K562 (cell line): ENCODE measurements around the gene DBNDD1. TPM values are rescaled to one million over a fixed set of nuclear protein-coding genes. Genes with fewer than 3 reads are reported as not detected.

ENCODE experiments used
- ADNP ChIP-seq: fragments of 200-800 bp; sonication (Bioruptor generic); IDR thresholded peaks from 2 replicates; pipeline ENCODE4 v1.6.1; 2016; ENCODE audit warnings: missing genetic modification characterization, missing compliant biosample characterization
- BRF1 ChIP-seq: IDR thresholded peaks from 3 replicates; pipeline ENCODE4 v1.6.1; 2011; ENCODE audit warnings: borderline replicate concordance, mild to moderate bottlenecking; ENCODE audit not compliant: insufficient read length; ENCODE audit errors: extremely low read depth
- CAMTA2 ChIP-seq: fragments of 250-450 bp; sonication (Bioruptor Pico); conservative IDR thresholded peaks from 2 replicates; pipeline ENCODE4 v1.5.1; 2022
- CCNT2 ChIP-seq: IDR thresholded peaks from 2 replicates; pipeline ENCODE4 v1.6.1; 2011; ENCODE audit warnings: borderline replicate concordance, low read depth, mild to moderate bottlenecking, moderate library complexity, mixed read lengths, low read length; ENCODE audit not compliant: insufficient read length; ENCODE audit errors: extremely low read depth
- CTBP1 ChIP-seq: fragments of 450-650 bp; IDR thresholded peaks from 2 replicates; pipeline ENCODE4 v1.6.1; 2016; ENCODE audit warnings: borderline replicate concordance
- GATAD2A ChIP-seq: fragments of 450-650 bp; IDR thresholded peaks from 2 replicates; pipeline ENCODE4 v1.6.1; 2017
- HDGF ChIP-seq: fragments of 450-650 bp; IDR thresholded peaks from 2 replicates; pipeline ENCODE4 v1.6.1; 2016
- KLF6 ChIP-seq: fragments of 250-450 bp; sonication (Bioruptor Pico); IDR thresholded peaks from 2 replicates; pipeline ENCODE4 v1.4.0; 2020; ENCODE audit warnings: mild to moderate bottlenecking, moderate library complexity, borderline replicate concordance
- MCM7 ChIP-seq, 2 experiments: fragments of 450-650 bp; IDR thresholded peaks; 2 replicates each; pipeline ENCODE4 v1.6.1; 2016 to 2018
- NELFE ChIP-seq: IDR thresholded peaks from 2 replicates; pipeline ENCODE4 v1.6.1; 2011; ENCODE audit warnings: mild to moderate bottlenecking; ENCODE audit not compliant: insufficient read depth, insufficient read length
- NR2C2 ChIP-seq, 2 experiments: fragments of 200-800 bp in 1 of 2; sonication (Bioruptor generic) in 1 of 2; sonication (generic) in 1 of 2; formaldehyde crosslinking in 1 of 2; IDR thresholded peaks; 2 replicates each; pipeline versions ENCODE4 v1.6.1 to v1.8.0; 2016 to 2022; ENCODE audit warnings: mild to moderate bottlenecking in 1 of 2, missing compliant biosample characterization in 1 of 2, missing genetic modification characterization in 1 of 2, missing genetic modification reagents in 1 of 2
- POLR2AphosphoS2 ChIP-seq: IDR thresholded peaks from 2 replicates; pipeline ENCODE4 v1.6.1; 2012; ENCODE audit warnings: low read length, improper control_type of control experiment
- RBM15 ChIP-seq: fragments of 200-400 bp; formaldehyde crosslinking; IDR thresholded peaks from 2 replicates; pipeline ENCODE4 v1.6.1; 2018; ENCODE audit warnings: mild to moderate bottlenecking, low read length, moderate library complexity; ENCODE audit not compliant: insufficient read depth
- SLC30A9 ChIP-seq: fragments of 250-450 bp; sonication (Bioruptor Pico); IDR thresholded peaks from 2 replicates; pipeline ENCODE4 v1.8.0; 2022; ENCODE audit warnings: mild to moderate bottlenecking, moderate library complexity
- SNAPC5 ChIP-seq: fragments of 250-450 bp; sonication (Bioruptor Pico); IDR thresholded peaks from 2 replicates; pipeline ENCODE4 v1.8.0; 2021; ENCODE audit warnings: moderate library complexity, mild to moderate bottlenecking, inconsistent platforms
- SP2 ChIP-seq: IDR thresholded peaks from 2 replicates; pipeline ENCODE4 v1.6.1; 2011; ENCODE audit warnings: mild to moderate bottlenecking, low read depth, low read length, moderate library complexity; ENCODE audit not compliant: poor library complexity, severe bottlenecking; ENCODE audit errors: extremely low read depth
- SRSF9 ChIP-seq: fragments of 200-400 bp; formaldehyde crosslinking; IDR thresholded peaks from 2 replicates; pipeline ENCODE4 v1.6.1; 2017; ENCODE audit warnings: low read depth, low read length, borderline replicate concordance
- TARDBP ChIP-seq: fragments of 450-650 bp; IDR thresholded peaks from 2 replicates; pipeline ENCODE4 v1.6.1; 2016
- TBP ChIP-seq: optimal IDR thresholded peaks from 2 replicates; pipeline ENCODE3; 2011; ENCODE audit warnings: low read depth, low read length, improper control_type of control experiment
- TCFL5 ChIP-seq: fragments of 250-450 bp; sonication (Bioruptor Pico); conservative IDR thresholded peaks from 2 replicates; pipeline ENCODE4 v1.6.1; 2021; ENCODE audit warnings: mild to moderate bottlenecking, moderate library complexity, matching md5 sums
- ZNF436 ChIP-seq: fragments of 250-450, 450-650 bp; sonication (Bioruptor Pico); formaldehyde crosslinking; IDR thresholded peaks from 2 replicates; pipeline ENCODE4 v1.7.0; 2020; ENCODE audit warnings: mild to moderate bottlenecking
- ZNF766 ChIP-seq: fragments of 200-800 bp; sonication (Bioruptor generic); conservative IDR thresholded peaks from 2 replicates; pipeline ENCODE4 v1.6.1; 2016; ENCODE audit warnings: missing genetic modification characterization, missing compliant biosample characterization
- polyA plus RNA-seq, 8 experiments: library from polyadenylated mRNA; depleted of rRNA in 4 of 8; stranded (reverse) in 5 of 8; unstranded in 3 of 8; fragments of >200 nt; fragmentation: Nextera tagmentation in 2 of 8; fragmentation: Illumina TruSeq in 1 of 8; extraction: Ambion mirVana in 2 of 8; extraction: Trizol in 1 of 8; gene quantifications; 2 replicates each; pipeline versions ENCODE4 v1.2.1 to v1.2.3, GENCODE V29; 2011 to 2014; ENCODE audit warnings: inconsistent platforms in 1 of 8, missing spikeins in 1 of 8
- total RNA-seq, 7 experiments: library from RNA; depleted of rRNA in 6 of 7; stranded (reverse); fragments of >200 nt in 6 of 7; fragmentation: Illumina TruSeq in 2 of 7; extraction: Trizol in 2 of 7; gene quantifications; 2 replicates each; pipeline versions ENCODE4 v1.2.1 to v1.2.3, GENCODE V29; 2011 to 2021; ENCODE audit warnings: low replicate concordance in 1 of 7
- TF ChIP-seq, protein P1 (sequence below): sonication (generic); formaldehyde crosslinking; IDR thresholded peaks from 2 replicates; pipeline ENCODE4 v1.8.0; 2023; ENCODE audit warnings: missing genetic modification reagents, mild to moderate bottlenecking, borderline replicate concordance

Gene DBNDD1
- total and polyA plus RNA-seq, 9 of the 15 experiments (the other 6 are each of a cell fraction or from before 2014, with no cell fraction given), result 0.55 to 13.0 (median 5.8) TPM

GRCh38 chr16:90031931-90032673 is 12.8 kb upstream of the DBNDD1 start (continued):
- TF ChIP-seq POLR2AphosphoS2 (no peak), NELFE (no peak), CAMTA2 (CRISPR knock-in tag) (no peak), CCNT2 (no peak), CTBP1 (peak; percentile 97), GATAD2A (peak; percentile 51; the same call in 1 of the 2 replicates), SP2 (no peak), NR2C2 (CRISPR knock-in tag; IDR thresholded peaks at IDR 0.05) (no peak), NR2C2 (tag; IDR thresholded peaks at IDR 0.05) (no peak), ZNF766 (no peak), TCFL5 (CRISPR knock-in tag) (no peak), RBM15 (no peak), SLC30A9 (CRISPR knock-in tag) (no peak), HDGF (no peak), ADNP (tag) (no peak), KLF6 (no peak), BRF1 (no peak), SRSF9 (no peak), TARDBP (no peak), MCM7 (IDR thresholded peaks at IDR 0.05) (no peak), TBP (no peak), ZNF436 (no peak), SNAPC5 (CRISPR knock-in tag) (no peak)
- TF ChIP-seq, protein P1, sequence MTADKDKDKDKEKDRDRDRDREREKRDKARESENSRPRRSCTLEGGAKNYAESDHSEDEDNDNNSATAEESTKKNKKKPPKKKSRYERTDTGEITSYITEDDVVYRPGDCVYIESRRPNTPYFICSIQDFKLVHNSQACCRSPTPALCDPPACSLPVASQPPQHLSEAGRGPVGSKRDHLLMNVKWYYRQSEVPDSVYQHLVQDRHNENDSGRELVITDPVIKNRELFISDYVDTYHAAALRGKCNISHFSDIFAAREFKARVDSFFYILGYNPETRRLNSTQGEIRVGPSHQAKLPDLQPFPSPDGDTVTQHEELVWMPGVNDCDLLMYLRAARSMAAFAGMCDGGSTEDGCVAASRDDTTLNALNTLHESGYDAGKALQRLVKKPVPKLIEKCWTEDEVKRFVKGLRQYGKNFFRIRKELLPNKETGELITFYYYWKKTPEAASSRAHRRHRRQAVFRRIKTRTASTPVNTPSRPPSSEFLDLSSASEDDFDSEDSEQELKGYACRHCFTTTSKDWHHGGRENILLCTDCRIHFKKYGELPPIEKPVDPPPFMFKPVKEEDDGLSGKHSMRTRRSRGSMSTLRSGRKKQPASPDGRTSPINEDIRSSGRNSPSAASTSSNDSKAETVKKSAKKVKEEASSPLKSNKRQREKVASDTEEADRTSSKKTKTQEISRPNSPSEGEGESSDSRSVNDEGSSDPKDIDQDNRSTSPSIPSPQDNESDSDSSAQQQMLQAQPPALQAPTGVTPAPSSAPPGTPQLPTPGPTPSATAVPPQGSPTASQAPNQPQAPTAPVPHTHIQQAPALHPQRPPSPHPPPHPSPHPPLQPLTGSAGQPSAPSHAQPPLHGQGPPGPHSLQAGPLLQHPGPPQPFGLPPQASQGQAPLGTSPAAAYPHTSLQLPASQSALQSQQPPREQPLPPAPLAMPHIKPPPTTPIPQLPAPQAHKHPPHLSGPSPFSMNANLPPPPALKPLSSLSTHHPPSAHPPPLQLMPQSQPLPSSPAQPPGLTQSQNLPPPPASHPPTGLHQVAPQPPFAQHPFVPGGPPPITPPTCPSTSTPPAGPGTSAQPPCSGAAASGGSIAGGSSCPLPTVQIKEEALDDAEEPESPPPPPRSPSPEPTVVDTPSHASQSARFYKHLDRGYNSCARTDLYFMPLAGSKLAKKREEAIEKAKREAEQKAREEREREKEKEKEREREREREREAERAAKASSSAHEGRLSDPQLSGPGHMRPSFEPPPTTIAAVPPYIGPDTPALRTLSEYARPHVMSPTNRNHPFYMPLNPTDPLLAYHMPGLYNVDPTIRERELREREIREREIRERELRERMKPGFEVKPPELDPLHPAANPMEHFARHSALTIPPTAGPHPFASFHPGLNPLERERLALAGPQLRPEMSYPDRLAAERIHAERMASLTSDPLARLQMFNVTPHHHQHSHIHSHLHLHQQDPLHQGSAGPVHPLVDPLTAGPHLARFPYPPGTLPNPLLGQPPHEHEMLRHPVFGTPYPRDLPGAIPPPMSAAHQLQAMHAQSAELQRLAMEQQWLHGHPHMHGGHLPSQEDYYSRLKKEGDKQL (CRISPR knock-in tag), result no peak
